HG02970 (cell line): Measurements from ENCODE around the gene MLH3.

Experiments used
- ATAC-seq: cut with Tn5 transposase; IDR thresholded peaks from one replicate; pipeline ENCODE4 v1.9.1; 2021; ENCODE audit warnings: mild to moderate bottlenecking, moderate library complexity, moderate number of reproducible peaks; ENCODE audit not compliant: unreplicated experiment, low FRiP score

Gene MLH3

GRCh38 chr14:75050852-75051555 lies at the start of gene MLH3:
Gene MLH3 (minus strand): TSS chr14:75051467. CDS start chr14:75049655, 1,812 bp downstream.
- ATAC-seq, result peak; percentile 82

GRCh38 chr14:75098682-75099081 lies 47.4 kb upstream of the MLH3 start:
- ATAC-seq, result no peak

GRCh38 chr14:75098212-75098611 lies 46.9 kb upstream of the MLH3 start:
- no peak for ATAC-seq

GRCh38 chr14:75096959-75097358 lies 45.7 kb upstream of the MLH3 start:
- no peak for ATAC-seq

GRCh38 chr14:75095690-75096089 lies 44.4 kb upstream of the MLH3 start:
- no peak for ATAC-seq

- no peak for ATAC-seq
Measured at GRCh38 chr14:75094896-75095295, 43.6 kb upstream of the MLH3 start.

- ATAC-seq, result no peak
Measured at GRCh38 chr14:75092698-75093097, 41.4 kb upstream of the MLH3 start.

- no peak for ATAC-seq
Measured at GRCh38 chr14:75091251-75091650, 40.0 kb upstream of the MLH3 start.

GRCh38 chr14:75090353-75090752 lies 39.1 kb upstream of the MLH3 start:
- ATAC-seq, result no peak

GRCh38 chr14:75088566-75089373 lies 37.5 kb upstream of the MLH3 start:
- no peak for ATAC-seq

- ATAC-seq, result no peak
Measured at GRCh38 chr14:75088153-75088552, 36.9 kb upstream of the MLH3 start.

GRCh38 chr14:75084513-75084912 lies 33.2 kb upstream of the MLH3 start:
- ATAC-seq, result no peak

- no peak for ATAC-seq
Measured at GRCh38 chr14:75083271-75083670, 32.0 kb upstream of the MLH3 start.

- no peak for ATAC-seq
Measured at GRCh38 chr14:75081660-75082229, 30.5 kb upstream of the MLH3 start.

GRCh38 chr14:75079521-75079920 lies 28.3 kb upstream of the MLH3 start:
- ATAC-seq, result no peak

- no peak for ATAC-seq
Measured at GRCh38 chr14:75077794-75078193, 26.5 kb upstream of the MLH3 start.

- no peak for ATAC-seq
Measured at GRCh38 chr14:75070383-75070782, 19.1 kb upstream of the MLH3 start.

- ATAC-seq, result no peak
Measured at GRCh38 chr14:75069811-75070145, 18.5 kb upstream of the MLH3 start.

GRCh38 chr14:75069121-75069810 lies 18.0 kb upstream of the MLH3 start, which contains the start of gene ZC2HC1C:
Gene ZC2HC1C (plus strand): TSS chr14:75069641. CDS start chr14:75070574, 933 bp downstream.
- no peak for ATAC-seq

GRCh38 chr14:75068294-75069120 lies 17.2 kb upstream of the MLH3 start:
- ATAC-seq, result no peak
